Measurements from ENCODE around the gene HS6ST3.

The HS6ST3 gene

DNA sequence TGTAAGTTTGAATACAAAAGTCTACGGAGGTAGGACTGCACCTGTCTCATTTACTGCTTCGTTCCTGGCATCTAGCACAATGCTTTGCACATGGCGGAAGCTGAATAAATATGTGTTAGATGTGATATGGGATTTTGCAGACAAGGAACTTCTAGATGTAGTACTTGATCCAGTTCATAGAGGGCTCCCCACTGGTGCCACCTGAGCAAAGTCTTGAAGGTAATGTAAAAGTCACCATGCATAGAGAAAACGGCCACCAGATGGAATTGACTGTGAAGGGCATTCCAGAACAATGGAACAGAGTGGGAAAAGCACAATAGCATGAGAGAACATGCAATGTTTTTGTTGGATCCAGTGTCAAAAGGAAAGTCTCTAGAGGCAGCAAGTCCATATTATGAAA, 209.3 kb downstream of the HS6ST3 start:
- no peak for DNase-seq (ENCODE audit: low read depth in 2 of 2)

DNA sequence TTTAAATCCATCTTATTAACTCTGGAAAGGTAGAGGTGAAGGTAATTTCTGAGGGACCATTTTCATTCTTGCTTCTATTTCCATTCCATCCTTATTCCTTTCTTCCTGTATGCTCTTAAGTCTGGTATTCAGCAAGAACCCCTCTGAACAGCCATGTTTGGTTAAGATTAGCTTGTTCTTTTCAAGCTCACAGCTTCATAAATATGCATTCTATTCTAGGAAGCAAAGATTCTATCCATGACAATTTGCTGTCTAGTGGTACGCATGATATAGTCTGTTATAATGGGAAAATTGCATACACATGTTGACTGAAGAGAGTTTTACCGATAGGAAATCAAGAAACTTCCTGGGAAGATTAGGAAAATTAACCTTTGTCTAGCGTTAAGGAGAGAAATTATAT, 218.7 kb downstream of the HS6ST3 start:
- DNase-seq (ENCODE audit: low read depth in 2 of 2) = no peak

DNA sequence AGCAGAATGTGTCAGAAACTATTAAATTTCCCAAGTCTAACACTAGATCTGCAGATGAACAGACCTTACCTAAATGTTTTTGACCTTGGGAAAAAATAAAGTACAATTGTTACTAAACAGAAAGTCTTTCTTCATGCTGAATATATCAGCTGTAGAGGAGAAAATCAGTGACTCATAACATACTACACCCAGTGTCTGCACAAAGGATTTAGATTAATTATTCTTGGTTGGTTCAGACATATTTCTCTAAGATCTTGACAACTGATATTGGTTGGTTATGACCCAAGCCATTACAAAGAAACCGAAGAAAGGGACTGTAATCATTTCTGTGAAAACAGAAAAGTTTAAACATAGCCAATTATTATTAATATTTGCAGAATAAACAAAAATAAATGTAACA, 225.1 kb downstream of the HS6ST3 start:
- no peak for DNase-seq (ENCODE audit: low read depth in 2 of 2)

DNA sequence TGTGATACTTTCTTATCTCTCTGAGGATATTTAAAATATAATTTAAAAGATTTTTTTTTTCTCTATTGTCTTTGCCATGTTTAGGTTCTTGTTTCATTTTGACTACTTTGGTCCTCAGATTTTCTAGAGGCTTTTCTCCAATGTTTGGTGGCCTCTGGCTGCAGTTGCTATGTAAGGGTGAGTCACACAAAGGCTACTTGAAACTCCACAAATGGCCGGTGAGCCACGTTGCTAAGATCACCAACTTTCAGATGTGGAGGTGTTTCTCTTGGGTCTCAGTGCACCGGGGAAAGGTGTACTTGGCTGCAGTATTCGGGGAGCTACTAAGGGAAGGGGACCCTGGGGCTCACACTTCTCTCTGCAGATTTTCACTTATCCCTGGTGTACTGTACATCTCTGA, 248.1 kb downstream of the HS6ST3 start:
- DNase-seq (ENCODE audit: low read depth in 2 of 2) = no peak

DNA sequence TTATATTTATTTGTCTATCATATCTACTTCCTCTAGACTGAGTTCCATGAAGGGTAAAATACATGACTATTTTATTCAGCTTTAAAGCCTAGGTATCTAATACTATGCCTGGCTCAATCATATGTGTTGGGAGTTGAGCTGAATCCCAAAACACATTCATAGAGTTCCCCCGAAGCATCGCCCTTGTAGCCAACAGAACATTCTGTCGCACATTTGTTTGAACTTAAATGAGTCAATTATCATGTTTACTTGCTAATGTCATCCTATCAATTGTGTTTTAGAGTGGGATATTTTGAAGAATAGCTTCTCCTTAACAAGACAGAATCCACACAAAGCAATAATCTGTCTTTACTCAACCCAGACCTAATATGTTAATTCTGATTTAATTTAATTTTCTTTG, 252.4 kb downstream of the HS6ST3 start:
- no peak for DNase-seq (ENCODE audit: low read depth in 2 of 2)

DNA sequence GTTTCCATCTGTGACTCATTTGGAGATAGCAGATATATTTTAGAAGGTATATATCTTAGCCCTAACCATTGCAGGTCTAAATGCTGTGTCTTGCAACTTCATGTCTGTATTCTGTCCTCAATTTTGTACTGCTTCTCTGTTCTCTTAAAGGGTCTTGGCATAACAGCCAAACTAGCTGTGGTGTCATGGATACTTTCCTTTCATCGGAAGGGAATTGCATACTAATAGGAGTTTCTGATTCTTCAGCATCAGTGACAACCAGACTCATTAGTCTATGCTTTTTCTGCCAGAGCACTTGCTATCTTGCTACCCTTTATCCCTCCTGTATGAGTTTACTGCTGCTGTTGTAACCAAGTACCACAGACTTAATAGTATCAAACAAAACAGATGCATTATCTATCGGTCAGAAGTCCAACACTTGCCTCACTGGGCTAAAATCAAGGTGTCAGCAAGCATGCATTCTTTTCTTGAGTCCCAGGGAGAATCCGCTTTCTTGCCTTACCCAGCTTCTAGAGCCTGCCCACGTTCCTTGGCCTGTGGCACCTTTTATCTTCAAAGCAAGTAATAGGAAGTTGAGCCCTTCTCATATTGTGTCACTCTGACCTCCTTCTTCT, 253.1 kb downstream of the HS6ST3 start:
- no peak for DNase-seq (ENCODE audit: low read depth in 2 of 2)

DNA sequence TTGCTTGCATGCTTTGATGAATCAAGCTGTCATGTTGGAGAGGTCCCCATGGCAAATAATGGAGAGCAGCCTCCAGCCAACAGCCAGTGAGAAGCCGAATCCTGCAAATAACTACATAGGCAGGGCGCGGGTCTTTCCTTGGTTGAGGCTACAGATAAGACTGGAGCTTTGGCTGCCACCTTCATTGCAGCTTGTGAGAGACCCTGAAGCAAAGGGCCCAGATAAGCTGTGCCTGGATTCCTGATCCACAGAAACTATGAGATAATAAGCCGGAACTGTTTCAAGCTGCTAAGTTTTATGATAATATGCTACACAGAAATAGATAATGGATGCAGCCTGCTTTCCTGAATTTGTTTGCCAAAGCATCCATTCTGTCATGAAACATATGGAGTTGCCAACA, 257.0 kb downstream of the HS6ST3 start:
- DNase-seq (ENCODE audit: low read depth in 2 of 2) = no peak

DNA sequence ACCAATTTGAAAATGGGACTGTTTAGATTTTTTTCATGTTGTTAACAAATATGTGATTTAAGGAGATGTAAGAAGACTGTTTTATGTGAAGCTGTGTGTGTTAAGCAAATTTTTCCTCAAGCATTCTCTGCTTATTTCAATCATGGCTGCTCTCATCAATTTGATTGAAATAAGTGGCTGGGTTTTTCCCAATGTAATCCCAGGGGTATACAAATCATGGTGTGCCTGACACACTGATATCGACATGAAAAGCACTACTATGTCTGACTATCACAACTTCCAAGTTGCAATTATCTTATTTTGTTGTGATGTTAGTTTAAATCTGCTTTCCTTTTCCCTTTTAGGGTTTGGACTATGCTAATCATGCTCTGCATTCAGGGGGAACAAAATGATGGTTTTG, 283.7 kb downstream of the HS6ST3 start:
- no peak for DNase-seq (ENCODE audit: low read depth in 2 of 2)

DNA sequence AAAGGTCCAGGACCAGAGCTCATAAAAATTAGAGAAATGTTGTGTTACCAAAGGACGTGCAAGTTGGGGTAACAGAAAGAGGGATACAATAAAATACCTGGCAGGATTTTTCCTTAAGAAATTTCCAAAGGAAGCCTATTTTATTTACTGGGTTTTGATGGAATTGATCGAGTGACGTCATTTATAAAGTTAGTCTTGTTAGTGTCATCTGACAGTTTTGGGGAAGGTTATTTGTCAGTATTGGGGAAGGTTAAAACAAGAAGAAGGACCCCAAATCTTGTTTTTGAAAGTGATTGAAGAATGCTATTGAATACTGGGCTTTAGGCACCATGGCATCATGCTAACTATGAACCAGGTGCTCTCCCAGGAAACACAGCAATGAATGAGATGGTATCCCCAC, 287.9 kb downstream of the HS6ST3 start:
- no peak for DNase-seq (ENCODE audit: low read depth in 2 of 2)

DNA sequence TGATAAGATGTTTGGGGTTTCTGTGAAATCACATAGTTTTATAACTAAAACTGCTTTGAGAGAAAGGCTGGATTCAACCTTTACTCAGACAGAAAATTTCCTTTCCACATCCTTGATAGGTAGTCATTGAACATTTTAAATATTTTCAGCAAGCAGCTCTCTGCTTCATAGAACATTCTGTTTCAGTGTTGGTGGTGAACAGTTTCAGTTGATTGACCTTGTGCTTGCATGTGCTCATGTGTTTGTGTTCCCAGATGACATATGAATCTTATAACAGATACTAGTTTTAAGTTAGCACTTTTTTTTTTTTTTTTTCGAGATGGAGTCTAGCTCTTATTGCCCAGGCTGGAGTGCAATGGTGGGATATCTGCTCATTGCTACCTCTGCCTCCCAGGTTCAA, 290.1 kb downstream of the HS6ST3 start:
- DNase-seq (ENCODE audit: low read depth in 2 of 2) = no peak

DNA sequence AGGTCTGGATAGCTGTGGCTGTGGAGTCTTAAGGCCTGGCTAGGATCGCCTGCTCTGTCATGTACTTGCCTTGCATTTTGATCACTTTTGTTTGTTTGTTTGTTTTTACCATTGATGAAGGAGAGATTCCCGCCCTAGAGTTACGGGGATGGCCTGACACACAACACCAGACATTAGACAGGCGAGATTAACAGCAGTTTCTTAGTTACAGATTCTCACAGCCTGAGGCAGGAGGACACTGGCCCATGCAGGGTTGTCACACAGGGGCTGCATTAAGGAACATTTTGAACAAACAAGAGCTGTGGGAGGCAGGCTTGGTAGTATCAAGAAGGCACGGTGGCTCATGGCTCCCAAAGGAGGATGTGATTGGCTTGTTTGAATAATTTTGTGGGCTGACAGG, 291.8 kb downstream of the HS6ST3 start:
- DNase-seq (ENCODE audit: low read depth in 2 of 2) = no peak

DNA sequence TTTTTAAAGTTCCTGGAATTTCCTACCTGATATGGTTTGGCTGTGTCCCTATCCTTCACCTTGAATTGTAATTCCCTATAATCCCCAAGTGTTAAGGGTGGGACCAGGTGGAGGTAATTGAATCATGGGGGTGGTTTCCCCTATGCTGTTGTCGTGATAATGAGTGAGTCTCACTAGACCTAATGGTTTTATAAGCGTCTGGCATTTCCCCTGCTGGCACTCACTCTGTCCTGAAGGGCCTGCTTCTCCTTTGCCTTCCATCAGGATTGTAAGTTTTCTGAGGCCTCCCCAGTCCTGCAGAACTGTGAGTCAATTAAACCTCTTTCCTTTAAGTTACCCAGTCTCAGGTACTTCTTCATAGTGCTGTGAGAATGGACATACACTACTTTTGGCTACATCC, 298.7 kb downstream of the HS6ST3 start:
- DNase-seq (ENCODE audit: low read depth in 2 of 2) = no peak

DNA sequence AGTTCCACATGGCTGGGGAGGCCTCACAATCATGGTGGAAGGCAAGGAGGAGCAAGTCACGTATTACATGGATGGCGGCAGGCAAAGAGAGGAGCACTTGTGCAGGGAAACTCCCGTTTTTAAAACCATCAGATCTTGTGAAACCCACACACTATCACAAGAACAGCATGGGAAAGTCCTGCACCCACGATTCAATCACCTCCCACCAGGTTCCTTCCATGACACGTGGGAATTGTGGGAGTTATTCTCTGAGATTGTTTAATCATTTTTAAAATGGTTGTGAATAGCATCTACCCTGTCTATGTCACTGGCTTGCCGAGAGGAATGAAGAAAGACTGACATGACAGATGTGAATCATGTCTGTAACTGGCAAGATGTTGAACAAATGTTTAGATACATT, 301.7 kb downstream of the HS6ST3 start:
- DNase-seq (ENCODE audit: low read depth in 2 of 2) = no peak

DNA sequence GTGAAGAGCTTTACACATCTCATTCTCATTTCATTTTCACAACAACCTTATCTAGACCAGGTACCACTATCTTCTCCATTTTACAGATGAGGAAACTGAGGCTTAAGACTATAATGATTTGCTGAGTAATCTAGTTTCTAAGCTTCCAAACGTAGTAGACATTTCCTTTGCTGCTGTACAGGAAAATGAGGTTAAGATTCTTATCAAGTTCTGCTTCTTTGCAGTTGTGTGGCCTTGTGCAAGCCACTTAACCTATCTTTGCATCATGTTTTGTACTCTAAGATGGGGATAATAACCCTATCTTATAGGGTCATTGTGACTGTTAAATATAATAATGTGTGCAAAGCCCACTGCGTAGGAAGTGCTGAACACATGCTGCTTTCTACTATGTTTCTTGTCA, 307.9 kb downstream of the HS6ST3 start:
- DNase-seq (ENCODE audit: low read depth in 2 of 2) = no peak

DNA sequence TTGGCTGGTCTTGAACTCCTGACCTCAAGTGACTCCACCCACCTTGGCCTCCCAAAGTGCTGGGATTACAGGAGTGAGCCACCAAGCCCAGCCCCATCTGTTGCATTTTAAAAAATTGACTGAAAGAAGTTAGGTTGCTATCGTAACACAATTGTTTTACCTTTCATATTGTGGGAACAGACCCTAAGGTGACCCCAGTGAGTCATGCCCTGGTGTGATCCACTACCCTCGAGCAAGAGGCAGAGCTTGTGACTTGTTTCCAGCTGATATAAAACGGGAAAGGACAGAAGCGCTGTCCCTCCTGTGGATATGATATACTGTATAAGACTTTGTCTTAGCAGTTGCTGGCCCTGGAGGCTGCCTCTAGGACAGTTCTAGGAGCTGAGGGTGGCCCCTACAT, 308.6 kb downstream of the HS6ST3 start:
- no peak for DNase-seq (ENCODE audit: low read depth in 2 of 2)

DNA sequence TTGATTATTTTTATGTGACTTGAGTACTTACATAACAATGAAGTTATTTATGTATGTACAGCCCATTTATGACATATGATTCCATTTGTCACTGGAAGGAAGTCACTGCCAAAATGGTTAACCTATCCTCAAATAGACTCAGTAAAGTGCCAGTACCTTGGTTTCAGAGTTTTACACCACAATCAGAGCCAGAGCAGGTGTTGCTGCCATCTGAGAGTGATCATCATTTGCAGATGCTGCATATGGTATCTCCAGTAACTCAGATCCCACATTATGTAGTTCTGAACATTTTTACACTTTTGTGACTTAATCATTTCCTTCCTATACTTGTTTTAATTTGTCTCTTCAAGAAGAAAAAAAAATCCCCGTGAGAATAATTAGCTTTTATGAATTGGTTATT, 313.3 kb downstream of the HS6ST3 start:
- DNase-seq (ENCODE audit: low read depth in 2 of 2) = no peak

DNA sequence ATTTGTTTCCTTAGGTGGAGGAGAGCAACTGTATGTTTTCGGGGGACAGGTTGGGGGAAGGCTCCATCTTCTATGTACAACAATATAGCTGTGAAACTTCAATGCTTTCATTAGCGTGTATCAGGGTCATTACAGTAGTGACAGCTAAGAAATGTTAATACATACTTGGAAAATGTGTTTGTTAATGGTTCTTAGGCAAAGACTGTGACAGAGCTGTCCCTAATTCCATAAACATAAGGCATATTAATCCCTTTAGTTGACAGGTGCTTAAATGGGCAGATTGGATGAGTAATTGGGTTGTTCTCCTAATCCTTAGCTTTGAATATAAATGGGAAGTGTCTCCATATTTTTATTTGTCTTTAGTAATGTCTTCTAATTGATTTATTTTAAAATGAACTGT, 313.7 kb downstream of the HS6ST3 start:
- no peak for DNase-seq (ENCODE audit: low read depth in 2 of 2)

DNA sequence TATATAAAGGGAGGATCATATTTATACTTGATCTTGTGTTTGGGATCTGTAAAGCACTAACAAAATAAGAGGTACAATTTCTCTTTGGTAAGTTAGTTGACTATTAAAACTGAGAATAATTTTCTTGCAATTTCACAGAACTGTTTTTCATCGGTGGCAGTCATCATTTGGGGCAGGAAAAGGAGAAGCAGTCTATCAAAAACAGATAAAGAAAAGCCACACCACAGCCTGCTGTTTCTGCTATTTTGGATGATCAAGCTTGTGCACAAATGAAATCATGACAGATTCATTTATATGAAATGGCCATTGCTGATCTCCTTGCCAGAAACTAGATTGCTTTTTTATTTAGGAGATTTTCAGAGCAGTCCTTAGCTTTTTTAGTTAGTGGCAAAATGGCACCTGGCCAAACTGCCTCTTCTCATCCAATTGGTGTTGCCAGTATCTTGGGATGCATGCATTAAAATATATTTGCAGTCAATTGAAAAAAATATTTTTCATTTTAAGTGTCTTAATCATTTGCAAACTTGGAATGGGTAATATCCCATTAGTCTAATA, 326.0 kb downstream of the HS6ST3 start:
- DNase-seq (ENCODE audit: low read depth in 2 of 2) = no peak

DNA sequence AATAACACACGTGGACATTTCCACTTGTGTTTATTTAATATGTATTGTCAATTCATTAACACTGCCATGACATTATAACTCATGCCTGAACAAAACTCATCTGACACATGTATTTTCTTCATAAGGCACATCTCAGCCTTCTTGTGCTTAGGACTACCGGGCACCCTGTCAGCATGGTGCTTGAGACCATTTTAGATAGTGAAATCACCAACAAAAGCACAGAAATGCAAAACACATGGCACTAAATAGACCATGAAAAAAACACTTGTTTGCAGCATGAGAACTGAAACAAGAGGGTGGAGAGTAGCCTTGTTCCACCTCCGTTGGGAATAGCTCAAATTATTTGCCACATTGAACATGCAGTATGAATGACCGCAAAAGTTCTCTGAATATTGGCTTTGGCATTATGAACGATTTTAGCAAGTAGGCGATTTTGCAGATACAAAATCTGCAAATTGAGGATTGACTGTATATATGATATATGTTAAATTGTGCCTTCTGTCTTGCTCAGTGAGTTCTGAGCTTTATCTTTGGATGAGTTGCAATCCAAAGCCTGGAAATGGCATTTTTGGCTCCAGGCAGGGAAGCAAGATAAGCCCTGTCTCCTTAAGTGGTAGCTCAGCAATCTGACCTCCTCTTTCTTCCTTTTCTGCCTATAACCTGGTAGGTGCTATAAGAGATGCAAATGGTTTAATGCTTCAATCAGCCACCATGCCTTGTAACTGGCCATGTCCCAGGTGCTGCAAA, 328.2 kb downstream of the HS6ST3 start:
- no peak for DNase-seq (ENCODE audit: low read depth in 2 of 2)

DNA sequence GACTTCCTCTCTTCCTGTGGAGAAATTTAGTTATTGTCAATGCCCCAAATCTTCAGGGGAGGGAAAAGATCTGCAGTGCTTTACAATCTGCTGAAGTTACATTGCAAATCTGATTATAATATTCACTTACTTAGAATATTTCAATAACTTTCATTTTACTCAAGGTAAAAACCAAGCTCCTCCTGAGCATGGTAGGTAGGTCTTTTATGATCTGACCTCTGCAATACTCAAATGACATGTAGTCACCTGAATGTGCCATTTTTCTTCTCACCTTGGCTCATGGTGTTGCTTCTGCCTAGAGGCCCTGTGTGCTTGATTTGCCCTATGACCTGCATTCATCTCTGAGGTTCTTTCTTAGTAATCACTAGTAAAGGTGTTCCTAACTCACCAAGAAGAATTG, 331.4 kb downstream of the HS6ST3 start:
- DNase-seq (ENCODE audit: low read depth in 2 of 2) = no peak

DNA sequence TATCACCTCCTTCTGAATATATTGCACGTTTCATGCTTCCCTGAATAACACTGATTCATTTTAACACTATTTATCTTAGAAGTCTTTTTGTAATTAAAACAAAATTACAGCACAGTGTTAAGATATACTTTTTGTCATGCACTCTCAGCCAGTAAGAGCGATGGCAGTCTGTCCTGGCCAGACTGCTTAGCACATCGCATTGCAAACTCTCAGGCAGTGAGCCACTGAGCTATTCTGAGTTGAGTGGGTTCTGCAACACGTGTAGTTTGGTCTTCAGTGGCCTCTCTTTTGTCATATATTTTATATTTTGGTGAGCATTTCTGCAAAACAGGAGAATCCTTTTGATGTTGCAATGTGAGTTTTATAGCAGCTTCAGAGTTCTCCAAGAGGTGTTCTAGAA, 332.1 kb downstream of the HS6ST3 start:
- no peak for DNase-seq (ENCODE audit: low read depth in 2 of 2)

DNA sequence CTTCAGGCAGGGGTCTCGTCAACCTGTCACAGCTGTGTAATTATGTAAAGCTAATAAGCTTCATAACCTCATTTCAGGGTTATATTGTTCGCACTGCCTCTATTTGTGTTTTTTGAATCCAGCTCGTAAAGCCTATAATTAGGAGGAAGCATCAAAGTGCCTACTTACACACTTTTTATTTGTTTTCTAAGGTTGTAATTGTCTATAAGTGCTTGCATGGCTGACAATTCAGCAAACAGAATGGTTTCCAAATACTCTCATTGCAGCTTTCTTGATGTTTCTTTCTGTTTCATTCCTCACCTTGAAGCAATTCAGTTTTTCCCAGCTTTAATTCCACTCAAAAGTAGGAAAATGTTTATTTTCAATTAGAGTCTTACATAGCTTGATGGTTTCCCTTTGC, 336.3 kb downstream of the HS6ST3 start:
- no peak for DNase-seq (ENCODE audit: low read depth in 2 of 2)

DNA sequence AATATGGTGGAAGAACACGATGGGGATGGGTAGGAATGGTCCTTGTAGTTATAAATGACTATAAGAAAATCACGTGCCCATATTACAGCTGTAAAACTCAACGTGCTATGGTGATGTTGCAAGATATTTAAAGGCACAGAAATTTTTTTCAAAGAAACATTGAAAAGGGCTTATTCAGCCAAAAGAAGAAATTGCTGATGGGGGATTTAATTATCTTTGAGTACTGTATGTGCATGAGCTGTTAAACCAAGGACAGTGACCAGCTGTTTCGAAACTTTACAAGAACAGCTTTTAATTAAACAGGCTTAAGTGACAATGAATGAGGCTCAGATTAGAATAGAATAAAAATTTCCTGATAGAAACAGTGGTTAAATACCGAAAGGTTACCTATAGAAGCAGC, 339.0 kb downstream of the HS6ST3 start:
- DNase-seq (ENCODE audit: low read depth in 2 of 2) = no peak

Data from stimulated activated CD8-positive, alpha-beta memory T cell treated with anti-CD3 and anti-CD28 coated beads, Interleukin-2, amount 100 ng/mL, for 1 hour (primary cell).